Panc1 (cell line): ENCODE data around the gene GSTM3. TPM values are rescaled to one million over a fixed set of nuclear protein-coding genes. Genes with fewer than 3 reads are reported as not detected.

ENCODE experiments used
- total RNA-seq: library from RNA; stranded (reverse); gene quantifications from one replicate; pipeline ENCODE4 v1.2.1, GENCODE V29; 2021; ENCODE audit not compliant: unreplicated experiment

The GSTM3 gene
- total RNA-seq, 1 experiment from 2014 or later = 93.1 TPM

Other genes starting within 250 kb of the GSTM3 start
- 4.5 TPM for gene CYB561D1, start 246.9 kb downstream of the GSTM3 start, total RNA-seq
- 0.64 TPM for gene AMIGO1, start 231.3 kb downstream of the GSTM3 start, total RNA-seq
- gene GPR61, start 201.2 kb downstream of the GSTM3 start, total RNA-seq = not detected
- gene GNAI3, start 192.4 kb downstream of the GSTM3 start, total RNA-seq = 6.4 TPM
- gene GNAT2, start 121.4 kb downstream of the GSTM3 start, total RNA-seq = 0.44 TPM
- gene AMPD2, start 121.2 kb downstream of the GSTM3 start, total RNA-seq = 85.8 TPM
- 22.0 TPM for gene GSTM4, start 84.9 kb downstream of the GSTM3 start, total RNA-seq
- 10.2 TPM for gene GSTM2, start 73.0 kb downstream of the GSTM3 start, total RNA-seq
- not detected for gene GSTM1, start 53.2 kb downstream of the GSTM3 start, total RNA-seq
- gene GSTM5, start 28.8 kb downstream of the GSTM3 start, total RNA-seq = not detected
- not detected for gene EPS8L3, start 22.9 kb upstream of the GSTM3 start, total RNA-seq
- gene CSF1, start 169.8 kb upstream of the GSTM3 start, total RNA-seq = 217 TPM
- gene AHCYL1, start 243.7 kb upstream of the GSTM3 start, total RNA-seq = 174 TPM